Hepatocyte (in vitro differentiated cells): ENCODE measurements around the gene HPX. TPM values are rescaled to one million over a fixed set of nuclear protein-coding genes. Genes with fewer than 3 reads are reported as not detected.
A peak's percentile ranks its signal among the peaks of the same experiment; 100 is the strongest.

Experiments used
- DNase-seq: peaks from one replicate; pipeline ENCODE4 v3.0.0-alpha.2; 2016; ENCODE audit warnings: low spot score
- H2AFZ ChIP-seq: fragments of 200-600 bp; sonication (generic); 2 replicates; pipeline ENCODE4 v1.6.0; 2016; ENCODE audit warnings: antibody characterized with exemption, mild to moderate bottlenecking
- H3K27ac ChIP-seq: fragments of 200-600 bp; sonication (generic); 2 replicates; pipeline ENCODE4 v1.5.1; 2016; ENCODE audit warnings: mild to moderate bottlenecking
- H3K27me3 ChIP-seq: fragments of 200-600 bp; sonication (generic); 2 replicates; pipeline ENCODE4 v1.6.1; 2016
- H3K36me3 ChIP-seq: fragments of 200-600 bp; sonication (generic); replicated peaks from 2 replicates; pipeline ENCODE4 v1.5.1; 2016; ENCODE audit warnings: low read depth; ENCODE audit not compliant: insufficient read depth
- H3K4me1 ChIP-seq: fragments of 200-600 bp; sonication (generic); 2 replicates; pipeline ENCODE4 v1.5.1; 2016; ENCODE audit warnings: mild to moderate bottlenecking, moderate library complexity; ENCODE audit not compliant: insufficient read depth
- H3K4me2 ChIP-seq: fragments of 200-600 bp; sonication (generic); 2 replicates; pipeline ENCODE4 v1.6.0; 2016
- H3K4me3 ChIP-seq: fragments of 200-600 bp; sonication (generic); 2 replicates; pipeline ENCODE4 v1.5.1; 2016; ENCODE audit warnings: mild to moderate bottlenecking
- H3K79me2 ChIP-seq: fragments of 200-600 bp; sonication (generic); 2 replicates; pipeline ENCODE4 v1.6.0; 2017; ENCODE audit warnings: mild to moderate bottlenecking
- H3K9me2 ChIP-seq: fragments of 200-600 bp; sonication (generic); replicated peaks from 2 replicates; pipeline ENCODE4 v1.6.0; 2017; ENCODE audit warnings: mild to moderate bottlenecking; ENCODE audit not compliant: insufficient read depth
- H3K9me3 ChIP-seq: fragments of 200-600 bp; sonication (generic); 2 replicates; pipeline ENCODE4 v1.5.1; 2016; ENCODE audit warnings: low read depth, mild to moderate bottlenecking
- H4K20me1 ChIP-seq: fragments of 200-600 bp; sonication (generic); 2 replicates; pipeline ENCODE4 v1.6.0; 2016; ENCODE audit warnings: mild to moderate bottlenecking; ENCODE audit not compliant: insufficient read depth, poor library complexity, severe bottlenecking
- CTCF ChIP-seq: fragments of 200-600 bp; sonication (generic); IDR thresholded peaks from 2 replicates; pipeline ENCODE4 v1.5.1; 2016; ENCODE audit warnings: antibody characterized with exemption, mild to moderate bottlenecking; ENCODE audit not compliant: poor library complexity
- EZH2 ChIP-seq: fragments of 200-600 bp; sonication (generic); IDR thresholded peaks from 2 replicates; pipeline ENCODE4 v1.6.1; 2016; ENCODE audit warnings: antibody characterized with exemption, mild to moderate bottlenecking, borderline replicate concordance
- EZH2phosphoT487 ChIP-seq: fragments of 200-600 bp; sonication (generic); IDR thresholded peaks from one replicate; pipeline ENCODE4 v1.6.1; 2018; ENCODE audit warnings: antibody characterized with exemption, mild to moderate bottlenecking, low read depth, moderate library complexity; ENCODE audit not compliant: unreplicated experiment, severe bottlenecking
- WGBS: methylation state at CpG from one replicate; pipeline ENCODE4 v1.1.6; 2016; ENCODE audit warnings: low lambda C conversion rate; ENCODE audit errors: missing lambda C conversion rate; 5-methylcytosine and 5-hydroxymethylcytosine counted together
- polyA plus RNA-seq: library from polyadenylated mRNA; unstranded; fragments of >200 nt; fragmentation: Nextera tagmentation; extraction: Ambion mirVana; gene quantifications from 2 replicates; pipeline ENCODE4 v1.2.1, GENCODE V29; 2016
- total RNA-seq: library from RNA; depleted of rRNA; stranded (reverse); fragments of >200 nt; gene quantifications from 2 replicates; pipeline ENCODE4 v1.2.3, GENCODE V29; 2014

HPX gene
- total and polyA plus RNA-seq, 2 experiments from 2014 or later = 358 to 361 TPM

GRCh38 chr11:6431861-6432260 lies 8.9 kb downstream of the HPX start:
- no peaks in the 10 kb centered on the region for H3K4me1 ChIP-seq
- H3K79me2 ChIP-seq = no peaks in the 10 kb centered on the region
- no peaks in the 10 kb centered on the region for H4K20me1 ChIP-seq
- no peaks in the 10 kb centered on the region for H3K9me3 ChIP-seq
- TF ChIP-seq CTCF = no peak
- H3K27ac ChIP-seq = no peak overlapping the region
- WGBS = 84% methylated on average over 3 of the region's 3 CpGs
- no peak overlapping the region for H3K4me2 ChIP-seq
- no peaks in the 10 kb centered on the region for H3K9me2 ChIP-seq
- no peak overlapping the region for H2AFZ ChIP-seq
- H3K27me3 ChIP-seq = no peaks in the 10 kb centered on the region
- H3K4me3 ChIP-seq = no peak overlapping the region
- H3K36me3 ChIP-seq = no peaks in the 10 kb centered on the region
- DNase-seq = no peak

GRCh38 chr11:6427516-6427915 lies 13.3 kb downstream of the HPX start:
- DNase-seq = no peak
- Histone ChIP-seq H2AFZ (no peak overlapping the region), H3K27me3 (no peaks in the 10 kb centered on the region), H3K9me2 (no peaks in the 10 kb centered on the region), H3K4me2 (no peak overlapping the region), H4K20me1 (no peaks in the 10 kb centered on the region), H3K27ac (no peak overlapping the region), H3K79me2 (no peaks in the 10 kb centered on the region), H3K4me1 (no peaks in the 10 kb centered on the region), H3K4me3 (no peak overlapping the region), H3K36me3 (no peaks in the 10 kb centered on the region), H3K9me3 (no peaks in the 10 kb centered on the region)
- TF ChIP-seq CTCF = no peak
- TF ChIP-seq EZH2 = no peak
- no peak for TF ChIP-seq EZH2phosphoT487

- 96% methylated on average over 3 of the region's 3 CpGs for WGBS
Observed at GRCh38 chr11:6420677-6421076, 20.1 kb downstream of the HPX start.

GRCh38 chr11:6419009-6419631 lies 21.7 kb downstream of the HPX start, which contains the start of gene APBB1:
Gene APBB1, minus strand, starts transcription at chr11:6419094. Its CDS starts 7,747 bp downstream, at chr11:6411347.
- WGBS = 2% methylated on average over 34 of the region's 75 CpGs
- H3K36me3 ChIP-seq = no peaks in the 10 kb centered on the region
- H3K9me2 ChIP-seq = no peaks in the 10 kb centered on the region
- peak within 1 kb of the TSS; percentile 95 for H2AFZ ChIP-seq
- H3K4me3 ChIP-seq = peak within 1 kb of the TSS; percentile 97
- TF ChIP-seq EZH2 = no peak
- peaks cover 50% of the 10 kb centered on the region for H3K79me2 ChIP-seq
- no peaks in the 10 kb centered on the region for H3K9me3 ChIP-seq
- H3K4me2 ChIP-seq = peak within 1 kb of the TSS; percentile 78
- H3K27ac ChIP-seq = peak within 1 kb of the TSS; percentile 89
- H3K27me3 ChIP-seq = no peaks in the 10 kb centered on the region
- H3K4me1 ChIP-seq = peaks cover 9% of the 10 kb centered on the region
- H4K20me1 ChIP-seq = no peaks in the 10 kb centered on the region
- DNase-seq = peak; percentile 88

More at GRCh38 chr11:6420677-6421076, 20.1 kb downstream of the HPX start:
- Histone ChIP-seq H3K4me2 (no peak overlapping the region), H3K9me3 (no peaks in the 10 kb centered on the region), H3K27me3 (no peaks in the 10 kb centered on the region), H3K9me2 (no peaks in the 10 kb centered on the region), H4K20me1 (no peaks in the 10 kb centered on the region), H3K36me3 (no peaks in the 10 kb centered on the region), H3K4me3 (no peak overlapping the region), H2AFZ (no peak overlapping the region), H3K79me2 (peaks cover 35% of the 10 kb centered on the region), H3K4me1 (peaks cover 9% of the 10 kb centered on the region), H3K27ac (no peak overlapping the region)
- no peak for DNase-seq
- TF ChIP-seq EZH2phosphoT487 = no peak
